Measurements from ENCODE around the gene TSPAN4. TPM values are rescaled to one million over a fixed set of nuclear protein-coding genes. Genes with fewer than 3 reads are reported as not detected.

The TSPAN4 gene
- total and polyA plus RNA-seq, 2 donors (not counting 1 experiment from before 2014, with no cell fraction given) = 2.9 to 7.4 TPM

DNA sequence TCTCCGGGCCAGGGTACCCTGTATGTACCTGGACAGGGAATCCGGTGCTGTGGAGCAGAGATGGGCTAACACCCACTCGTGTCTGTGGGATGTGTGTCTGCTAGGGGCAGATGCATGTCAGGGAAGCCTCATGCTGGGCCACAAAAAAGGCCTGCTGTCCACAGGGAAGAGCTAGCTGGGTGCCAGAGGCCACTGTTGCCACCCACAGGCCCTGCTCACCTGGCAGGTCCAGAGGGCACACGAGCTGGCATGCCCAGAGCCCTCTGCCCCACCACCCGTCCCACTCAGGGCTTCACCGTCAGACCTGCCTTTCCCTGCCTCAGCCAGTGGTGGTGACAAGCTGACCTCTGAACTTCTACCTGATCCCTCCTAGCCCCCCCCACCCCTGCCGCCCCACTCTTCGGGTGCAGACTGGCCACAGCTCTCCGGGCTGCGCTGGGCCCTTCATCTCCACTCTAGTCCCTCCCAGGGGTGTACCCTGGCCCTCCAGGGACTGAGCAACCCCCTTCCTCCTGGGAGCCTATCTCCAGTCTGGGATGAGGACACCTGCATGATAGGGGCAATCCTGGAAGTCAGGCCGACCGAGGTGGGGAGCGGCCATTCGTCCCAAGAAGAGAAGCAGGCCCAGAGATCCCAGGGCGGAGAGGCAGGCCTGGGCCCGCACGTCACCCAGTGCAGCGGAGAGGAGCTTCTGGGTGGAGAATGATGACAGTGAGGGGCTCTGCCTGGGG, 45.9 kb upstream of the TSPAN4 start:
- H4K20me1 ChIP-seq (ENCODE audit: control insufficient read depth, insufficient read depth, low read length, poor library complexity, severe bottlenecking) = peaks cover 65% of the 10 kb centered on the region
- Mint-ChIP-seq H3K4me3 (peak overlapping the region; percentile 95), H3K9me3 (ENCODE audit: insufficient read depth) (no peaks in the 10 kb centered on the region), H3K27ac (peak overlapping the region; percentile 92), H3K4me1 (peaks cover 20% of the 10 kb centered on the region), H3K27me3 (no peaks in the 10 kb centered on the region)
- intact Hi-C loops (cut with micrococcal nuclease) = loop anchor here (1.0 to 10.0 kb wide), 8 partner anchors 9 to 589 kb away; partner anchors contain the start of genes BET1L, GATD1, HRAS and LRRC56
- no peaks in the 10 kb centered on the region for H3K27me3 ChIP-seq (replicated peaks in 1 of 4; ENCODE audit: control extremely low read depth in 1 of 4, control insufficient read depth in 3 of 4, insufficient read depth in 4 of 4, low read length in 3 of 4)
- ATAC-seq (ENCODE audit: low read depth) (no peak), DNase-seq (no peak)
- peak overlapping the region; percentile 87 for H2AFZ ChIP-seq (ENCODE audit: insufficient read depth, low read depth, low read length, poor library complexity, severe bottlenecking)
- peak overlapping the region; percentile 89 for H3K9ac ChIP-seq (ENCODE audit: low read length)
- peaks cover 0 to 11% of the 10 kb centered on the region in 2 experiments for H3K36me3 ChIP-seq (replicated peaks in 1 of 2; ENCODE audit: control extremely low read depth in 1 of 2, control insufficient read depth in 1 of 2, extremely low read depth in 1 of 2, insufficient read depth in 2 of 2, low read length in 1 of 2)
- 27% methylated on average over 18 of the region's 18 CpGs for WGBS (ENCODE audit: insufficient coverage)
- ChIA-PET CTCF (interaction anchor here (1.2 to 1.8 kb wide), 6 partner anchors 9 to 71 kb away, joined by 3 to 5 read pairs (median 4); partner anchors contain the start of gene PNPLA2), POLR2A (interaction anchor here (0.5 to 2.8 kb wide), 10 partner anchors 8 to 260 kb away, joined by 3 to 13 read pairs (median 6); partner anchors contain the start of genes CD151, LRRC56 and RPLP2)
- H3K9me3 ChIP-seq (ENCODE audit: control extremely low read depth in 1 of 3, control insufficient read depth in 2 of 3, insufficient read depth in 1 of 3, low read length in 2 of 3) = no peaks in the 10 kb centered on the region
- peak overlapping the region; percentile 83 to 93 for H3K27ac ChIP-seq (ENCODE audit: low read length in 2 of 2)
- H3K4me2 ChIP-seq (replicated peaks; ENCODE audit: low read depth, low read length, poor library complexity, severe bottlenecking) = peak overlapping the region; percentile 99
- H3K79me2 ChIP-seq (ENCODE audit: control insufficient read depth, insufficient read depth, low read length) = peaks cover 61% of the 10 kb centered on the region
- peak overlapping the region in 4 of 5 experiments; percentile 91 to 95 (median 94) for H3K4me3 ChIP-seq (ENCODE audit: control extremely low read depth in 1 of 5, extremely low read depth in 1 of 5, insufficient read depth in 1 of 5, low read depth in 2 of 5, low read length in 4 of 5)
- H3K4me1 ChIP-seq (ENCODE audit: control insufficient read depth in 2 of 2, insufficient read depth in 2 of 2, low read length in 2 of 2) = peaks cover 17 to 35% of the 10 kb centered on the region in 2 donors
- TF ChIP-seq, protein P1, sequence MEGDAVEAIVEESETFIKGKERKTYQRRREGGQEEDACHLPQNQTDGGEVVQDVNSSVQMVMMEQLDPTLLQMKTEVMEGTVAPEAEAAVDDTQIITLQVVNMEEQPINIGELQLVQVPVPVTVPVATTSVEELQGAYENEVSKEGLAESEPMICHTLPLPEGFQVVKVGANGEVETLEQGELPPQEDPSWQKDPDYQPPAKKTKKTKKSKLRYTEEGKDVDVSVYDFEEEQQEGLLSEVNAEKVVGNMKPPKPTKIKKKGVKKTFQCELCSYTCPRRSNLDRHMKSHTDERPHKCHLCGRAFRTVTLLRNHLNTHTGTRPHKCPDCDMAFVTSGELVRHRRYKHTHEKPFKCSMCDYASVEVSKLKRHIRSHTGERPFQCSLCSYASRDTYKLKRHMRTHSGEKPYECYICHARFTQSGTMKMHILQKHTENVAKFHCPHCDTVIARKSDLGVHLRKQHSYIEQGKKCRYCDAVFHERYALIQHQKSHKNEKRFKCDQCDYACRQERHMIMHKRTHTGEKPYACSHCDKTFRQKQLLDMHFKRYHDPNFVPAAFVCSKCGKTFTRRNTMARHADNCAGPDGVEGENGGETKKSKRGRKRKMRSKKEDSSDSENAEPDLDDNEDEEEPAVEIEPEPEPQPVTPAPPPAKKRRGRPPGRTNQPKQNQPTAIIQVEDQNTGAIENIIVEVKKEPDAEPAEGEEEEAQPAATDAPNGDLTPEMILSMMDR (IDR thresholded peaks at IDR 0.05) = no peak
- TF ChIP-seq EZH2 (IDR thresholded peaks at IDR 0.05; ENCODE audit: borderline replicate concordance, insufficient read depth, low read depth, low read length, poor library complexity, severe bottlenecking) = no peak
